HepG2 (cell line): ENCODE measurements around the gene CDK12. TPM values are rescaled to one million over a fixed set of nuclear protein-coding genes. Genes with fewer than 3 reads are reported as not detected.

Source experiments
- HNF4G ChIP-seq, 2 experiments: sonication (generic) in 1 of 2; formaldehyde crosslinking in 1 of 2; IDR thresholded peaks; 2 replicates each; pipeline versions ENCODE4 v1.4.0 to v1.6.1; 2011 to 2020; ENCODE audit warnings: borderline replicate concordance in 2 of 2, low read depth in 2 of 2, mild to moderate bottlenecking in 2 of 2, low read length in 1 of 2, missing genetic modification reagents in 1 of 2, moderate library complexity in 1 of 2
- KDM5B ChIP-seq: sonication (generic); formaldehyde crosslinking; IDR thresholded peaks from 2 replicates; pipeline ENCODE4 v1.4.0; 2020; ENCODE audit warnings: missing genetic modification reagents, mild to moderate bottlenecking, borderline replicate concordance
- KMT2A ChIP-seq: sonication (generic); formaldehyde crosslinking; IDR thresholded peaks from 2 replicates; pipeline ENCODE4 v1.4.0; 2020; ENCODE audit warnings: missing genetic modification reagents
- MEIS1 ChIP-seq: sonication (generic); formaldehyde crosslinking; IDR thresholded peaks from 2 replicates; pipeline ENCODE4 v1.9.0; 2021; ENCODE audit warnings: mild to moderate bottlenecking, missing genetic modification reagents, moderate library complexity, borderline replicate concordance
- MXD4 ChIP-seq: IDR thresholded peaks from 2 replicates; pipeline ENCODE4 v1.6.1; 2016; ENCODE audit warnings: mild to moderate bottlenecking, missing biosample characterization, missing genetic modification reagents
- NCOA5 ChIP-seq: sonication (generic); formaldehyde crosslinking; IDR thresholded peaks from 2 replicates; pipeline ENCODE4 v1.4.0; 2020; ENCODE audit warnings: missing genetic modification reagents
- PTBP1 ChIP-seq: fragments of 200-400 bp; formaldehyde crosslinking; IDR thresholded peaks from 2 replicates; pipeline ENCODE4 v1.6.1; 2018; ENCODE audit warnings: low read length, low read depth; ENCODE audit not compliant: poor library complexity, severe bottlenecking
- SIN3B ChIP-seq: fragments of 150-350 bp; IDR thresholded peaks from 2 replicates; pipeline ENCODE4 v1.6.1; 2014; ENCODE audit warnings: low read length
- STAG1 ChIP-seq: sonication (generic); formaldehyde crosslinking; IDR thresholded peaks from 2 replicates; pipeline ENCODE4 v1.4.0; 2020; ENCODE audit warnings: missing genetic modification reagents
- YEATS2 ChIP-seq: sonication (generic); formaldehyde crosslinking; IDR thresholded peaks from 2 replicates; pipeline ENCODE4 v1.4.0; 2020; ENCODE audit warnings: missing genetic modification reagents, borderline replicate concordance
- polyA plus RNA-seq, 8 experiments: library from polyadenylated mRNA; depleted of rRNA in 3 of 8; stranded (reverse) in 7 of 8; unstranded in 1 of 8; fragments of >200 nt; fragmentation: Illumina TruSeq in 4 of 8; extraction: Trizol in 4 of 8; gene quantifications; 2 replicates each; pipeline versions ENCODE4 v1.2.1 to v1.2.3, GENCODE V29; 2011 to 2016; ENCODE audit warnings: low read depth in 4 of 8, missing spikeins in 1 of 8, mixed read lengths in 1 of 8; ENCODE audit not compliant: insufficient read depth in 1 of 8
- total RNA-seq, 5 experiments: library from RNA; depleted of rRNA; stranded (reverse); fragments of >200 nt; fragmentation: Illumina TruSeq; extraction: Trizol; gene quantifications; 2 replicates each; pipeline ENCODE4 v1.2.3, GENCODE V29; 2016; ENCODE audit warnings: low read depth in 1 of 5
- TF ChIP-seq, protein P1 (sequence below): sonication (generic); formaldehyde crosslinking; IDR thresholded peaks from 2 replicates; pipeline ENCODE4 v1.8.1; 2023; ENCODE audit warnings: mild to moderate bottlenecking, moderate library complexity, missing genetic modification reagents
- TF ChIP-seq, protein P2 (sequence below): sonication (generic); formaldehyde crosslinking; IDR thresholded peaks from 2 replicates; pipeline ENCODE4 v1.8.0; 2022; ENCODE audit warnings: mild to moderate bottlenecking, missing genetic modification reagents, moderate library complexity
- TF ChIP-seq, protein P3 (sequence below): sonication (generic); formaldehyde crosslinking; IDR thresholded peaks from 2 replicates; pipeline ENCODE4 v1.4.0; 2020; ENCODE audit warnings: low read depth, mild to moderate bottlenecking, missing genetic modification reagents
- TF ChIP-seq, protein P4 (sequence below): sonication (generic); formaldehyde crosslinking; IDR thresholded peaks from 2 replicates; pipeline ENCODE4 v1.5.1; 2020; ENCODE audit warnings: mild to moderate bottlenecking, missing genetic modification reagents, moderate library complexity
- TF ChIP-seq, protein P5 (sequence below): sonication (generic); formaldehyde crosslinking; IDR thresholded peaks from 2 replicates; pipeline ENCODE4 v1.4.0; 2020; ENCODE audit warnings: missing genetic modification reagents
- TF ChIP-seq, protein P6 (sequence below): sonication (generic); formaldehyde crosslinking; conservative IDR thresholded peaks from 2 replicates; pipeline ENCODE4 v1.8.0; 2022; ENCODE audit warnings: missing genetic modification reagents
- TF ChIP-seq, protein P7 (sequence below): IDR thresholded peaks from 2 replicates; pipeline ENCODE4 v1.6.1; 2012; ENCODE audit warnings: low read depth, low read length, improper control_type of control experiment

CDK12 gene
- total and polyA plus RNA-seq, 2 of the 13 experiments (the other 11 are each of a cell fraction or from before 2014, with no cell fraction given) = 24.0 to 88.6 TPM

DNA sequence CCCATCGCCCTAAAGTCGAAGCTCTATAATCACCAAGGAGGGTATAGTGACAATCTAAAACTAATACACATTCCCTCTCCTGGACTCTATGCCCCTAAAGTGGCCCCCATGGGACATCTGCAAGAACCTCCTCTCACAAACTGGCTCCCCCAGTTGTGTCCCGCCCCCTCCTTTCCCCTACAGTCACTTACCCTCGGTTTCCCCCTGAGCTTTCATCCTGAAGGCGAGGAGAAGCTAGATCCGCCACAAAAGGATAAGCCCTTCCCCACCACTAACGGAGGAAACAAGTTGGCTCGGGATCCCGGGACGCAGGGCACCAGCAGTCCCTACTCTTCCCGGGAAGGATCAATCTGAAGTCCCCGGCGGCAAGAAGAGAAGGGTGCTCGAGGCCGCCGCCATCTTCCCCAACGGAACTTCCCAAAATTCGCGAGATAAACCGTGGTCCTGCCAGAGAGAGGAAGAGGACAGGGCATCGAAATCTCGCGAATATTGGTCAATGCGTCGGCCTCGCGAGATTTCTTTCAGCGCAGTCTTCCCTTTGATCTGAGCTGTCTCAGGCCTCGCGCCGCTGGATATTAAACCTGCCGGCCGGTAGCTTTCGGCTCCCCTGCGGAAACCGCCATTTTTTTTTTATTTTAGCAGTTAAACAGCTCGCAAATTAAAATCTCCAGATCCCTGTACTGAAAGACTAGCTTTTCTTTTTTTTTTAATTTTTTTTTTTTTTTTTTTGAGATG, 10.3 kb upstream of the CDK12 start, which contains the start of gene MED1 (continued):
- no peak for TF ChIP-seq PTBP1
- TF ChIP-seq, protein P1, sequence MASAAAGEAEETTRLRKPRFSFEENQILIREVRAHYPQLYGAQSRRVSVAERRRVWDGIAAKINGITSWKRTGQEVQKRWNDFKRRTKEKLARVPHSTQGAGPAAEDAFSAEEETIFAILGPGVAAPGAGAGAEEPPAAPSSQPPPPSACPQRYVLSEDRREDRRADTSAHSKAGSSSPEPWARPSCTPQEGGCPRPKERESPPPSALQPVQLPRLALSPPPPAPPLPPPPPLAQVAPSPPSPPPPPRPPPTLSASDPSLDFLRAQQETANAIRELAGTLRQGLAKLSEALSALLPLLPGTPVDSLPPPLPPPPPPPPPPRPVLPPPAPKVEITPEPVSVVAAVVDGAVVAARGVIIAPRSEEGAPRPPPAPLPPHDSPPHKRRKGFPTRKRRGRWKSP (CRISPR knock-in tag) = peak; percentile 77
- no peak for TF ChIP-seq MXD4
- TF ChIP-seq, protein P2, sequence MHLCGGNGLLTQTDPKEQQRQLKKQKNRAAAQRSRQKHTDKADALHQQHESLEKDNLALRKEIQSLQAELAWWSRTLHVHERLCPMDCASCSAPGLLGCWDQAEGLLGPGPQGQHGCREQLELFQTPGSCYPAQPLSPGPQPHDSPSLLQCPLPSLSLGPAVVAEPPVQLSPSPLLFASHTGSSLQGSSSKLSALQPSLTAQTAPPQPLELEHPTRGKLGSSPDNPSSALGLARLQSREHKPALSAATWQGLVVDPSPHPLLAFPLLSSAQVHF (CRISPR knock-in tag) = no peak
- no peak for TF ChIP-seq NCOA5 (CRISPR knock-in tag)
- TF ChIP-seq KDM5B (CRISPR knock-in tag) = no peak; the same call in 1 of the 2 replicates
- TF ChIP-seq HNF4G (IDR thresholded peaks at IDR 0.05; ENCODE audit: borderline replicate concordance, low read depth, low read length) = no peak; the same call in 1 of the 2 replicates
- peak; percentile 46; the same call in 1 of the 2 replicates for TF ChIP-seq HNF4G (CRISPR knock-in tag; IDR thresholded peaks at IDR 0.05; ENCODE audit: borderline replicate concordance, low read depth)
- TF ChIP-seq, protein P3, sequence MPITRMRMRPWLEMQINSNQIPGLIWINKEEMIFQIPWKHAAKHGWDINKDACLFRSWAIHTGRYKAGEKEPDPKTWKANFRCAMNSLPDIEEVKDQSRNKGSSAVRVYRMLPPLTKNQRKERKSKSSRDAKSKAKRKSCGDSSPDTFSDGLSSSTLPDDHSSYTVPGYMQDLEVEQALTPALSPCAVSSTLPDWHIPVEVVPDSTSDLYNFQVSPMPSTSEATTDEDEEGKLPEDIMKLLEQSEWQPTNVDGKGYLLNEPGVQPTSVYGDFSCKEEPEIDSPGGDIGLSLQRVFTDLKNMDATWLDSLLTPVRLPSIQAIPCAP = 0 out of 2 replicates have a peak, but pooled peaks have one; percentile 45
- TF ChIP-seq, protein P4, sequence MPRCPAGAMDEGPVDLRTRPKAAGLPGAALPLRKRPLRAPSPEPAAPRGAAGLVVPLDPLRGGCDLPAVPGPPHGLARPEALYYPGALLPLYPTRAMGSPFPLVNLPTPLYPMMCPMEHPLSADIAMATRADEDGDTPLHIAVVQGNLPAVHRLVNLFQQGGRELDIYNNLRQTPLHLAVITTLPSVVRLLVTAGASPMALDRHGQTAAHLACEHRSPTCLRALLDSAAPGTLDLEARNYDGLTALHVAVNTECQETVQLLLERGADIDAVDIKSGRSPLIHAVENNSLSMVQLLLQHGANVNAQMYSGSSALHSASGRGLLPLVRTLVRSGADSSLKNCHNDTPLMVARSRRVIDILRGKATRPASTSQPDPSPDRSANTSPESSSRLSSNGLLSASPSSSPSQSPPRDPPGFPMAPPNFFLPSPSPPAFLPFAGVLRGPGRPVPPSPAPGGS (CRISPR knock-in tag) = peak; percentile 66; the same call in 1 of the 2 replicates
- TF ChIP-seq, protein P5, sequence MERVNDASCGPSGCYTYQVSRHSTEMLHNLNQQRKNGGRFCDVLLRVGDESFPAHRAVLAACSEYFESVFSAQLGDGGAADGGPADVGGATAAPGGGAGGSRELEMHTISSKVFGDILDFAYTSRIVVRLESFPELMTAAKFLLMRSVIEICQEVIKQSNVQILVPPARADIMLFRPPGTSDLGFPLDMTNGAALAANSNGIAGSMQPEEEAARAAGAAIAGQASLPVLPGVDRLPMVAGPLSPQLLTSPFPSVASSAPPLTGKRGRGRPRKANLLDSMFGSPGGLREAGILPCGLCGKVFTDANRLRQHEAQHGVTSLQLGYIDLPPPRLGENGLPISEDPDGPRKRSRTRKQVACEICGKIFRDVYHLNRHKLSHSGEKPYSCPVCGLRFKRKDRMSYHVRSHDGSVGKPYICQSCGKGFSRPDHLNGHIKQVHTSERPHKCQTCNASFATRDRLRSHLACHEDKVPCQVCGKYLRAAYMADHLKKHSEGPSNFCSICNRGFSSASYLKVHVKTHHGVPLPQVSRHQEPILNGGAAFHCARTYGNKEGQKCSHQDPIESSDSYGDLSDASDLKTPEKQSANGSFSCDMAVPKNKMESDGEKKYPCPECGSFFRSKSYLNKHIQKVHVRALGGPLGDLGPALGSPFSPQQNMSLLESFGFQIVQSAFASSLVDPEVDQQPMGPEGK = peak; percentile 84
- TF ChIP-seq, protein P6, sequence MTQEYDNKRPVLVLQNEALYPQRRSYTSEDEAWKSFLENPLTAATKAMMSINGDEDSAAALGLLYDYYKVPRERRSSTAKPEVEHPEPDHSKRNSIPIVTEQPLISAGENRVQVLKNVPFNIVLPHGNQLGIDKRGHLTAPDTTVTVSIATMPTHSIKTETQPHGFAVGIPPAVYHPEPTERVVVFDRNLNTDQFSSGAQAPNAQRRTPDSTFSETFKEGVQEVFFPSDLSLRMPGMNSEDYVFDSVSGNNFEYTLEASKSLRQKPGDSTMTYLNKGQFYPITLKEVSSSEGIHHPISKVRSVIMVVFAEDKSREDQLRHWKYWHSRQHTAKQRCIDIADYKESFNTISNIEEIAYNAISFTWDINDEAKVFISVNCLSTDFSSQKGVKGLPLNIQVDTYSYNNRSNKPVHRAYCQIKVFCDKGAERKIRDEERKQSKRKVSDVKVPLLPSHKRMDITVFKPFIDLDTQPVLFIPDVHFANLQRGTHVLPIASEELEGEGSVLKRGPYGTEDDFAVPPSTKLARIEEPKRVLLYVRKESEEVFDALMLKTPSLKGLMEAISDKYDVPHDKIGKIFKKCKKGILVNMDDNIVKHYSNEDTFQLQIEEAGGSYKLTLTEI (CRISPR knock-in tag) = no peak
- peak; percentile 78 for TF ChIP-seq KMT2A (CRISPR knock-in tag)
- TF ChIP-seq, protein P7, sequence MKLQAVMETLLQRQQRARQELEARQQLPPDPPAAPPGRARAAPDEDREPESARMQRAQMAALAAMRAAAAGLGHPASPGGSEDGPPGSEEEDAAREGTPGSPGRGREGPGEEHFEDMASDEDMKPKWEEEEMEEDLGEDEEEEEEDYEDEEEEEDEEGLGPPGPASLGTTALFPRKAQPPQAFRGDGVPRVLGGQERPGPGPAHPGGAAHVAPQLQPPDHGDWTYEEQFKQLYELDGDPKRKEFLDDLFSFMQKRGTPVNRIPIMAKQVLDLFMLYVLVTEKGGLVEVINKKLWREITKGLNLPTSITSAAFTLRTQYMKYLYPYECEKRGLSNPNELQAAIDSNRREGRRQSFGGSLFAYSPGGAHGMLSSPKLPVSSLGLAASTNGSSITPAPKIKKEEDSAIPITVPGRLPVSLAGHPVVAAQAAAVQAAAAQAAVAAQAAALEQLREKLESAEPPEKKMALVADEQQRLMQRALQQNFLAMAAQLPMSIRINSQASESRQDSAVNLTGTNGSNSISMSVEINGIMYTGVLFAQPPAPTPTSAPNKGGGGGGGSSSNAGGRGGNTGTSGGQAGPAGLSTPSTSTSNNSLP = peak; percentile 85
- peak; percentile 88 for TF ChIP-seq SIN3B
- TF ChIP-seq YEATS2 (CRISPR knock-in tag) = peak; percentile 96
- 0 out of 2 replicates have a peak, but pooled peaks have one; percentile 32 for TF ChIP-seq MEIS1 (CRISPR knock-in tag)
- no peak for TF ChIP-seq STAG1 (CRISPR knock-in tag)
